B cell (primary cell): ENCODE data around the gene INKA1.

Experiments used
- EZH2 ChIP-seq: IDR thresholded peaks from 2 replicates; pipeline ENCODE4 v1.6.1; 2012; ENCODE audit warnings: borderline replicate concordance, low read depth, mild to moderate bottlenecking, moderate library complexity, low read length; ENCODE audit not compliant: insufficient read depth, poor library complexity, severe bottlenecking
- TF ChIP-seq, protein P1 (sequence below): fragments of 200-600 bp; IDR thresholded peaks from one replicate; pipeline ENCODE4 v1.8.0; 2022; ENCODE audit warnings: antibody characterized with exemption, mild to moderate bottlenecking

DNA sequence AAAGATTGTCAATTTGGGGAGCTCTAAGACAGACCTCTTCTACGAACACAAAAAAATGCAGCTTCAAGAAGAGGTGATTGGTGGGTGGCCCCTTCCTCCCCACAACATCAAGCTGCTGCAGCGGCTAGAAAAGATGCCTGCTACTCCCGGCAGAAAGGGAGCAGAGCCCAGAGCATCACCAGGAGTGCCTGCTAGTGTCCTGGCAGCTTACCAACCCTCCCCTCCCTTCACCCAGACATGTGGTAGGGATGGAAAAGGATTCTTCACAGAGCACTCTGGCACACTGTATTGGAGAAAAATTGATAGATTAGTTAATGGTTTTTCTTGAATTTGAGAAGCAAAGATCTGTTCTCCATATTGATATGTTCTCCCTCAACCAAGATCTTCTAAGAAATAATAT is 27.5 kb upstream of the INKA1 start:
- no peak for TF ChIP-seq EZH2
- TF ChIP-seq, protein P1, sequence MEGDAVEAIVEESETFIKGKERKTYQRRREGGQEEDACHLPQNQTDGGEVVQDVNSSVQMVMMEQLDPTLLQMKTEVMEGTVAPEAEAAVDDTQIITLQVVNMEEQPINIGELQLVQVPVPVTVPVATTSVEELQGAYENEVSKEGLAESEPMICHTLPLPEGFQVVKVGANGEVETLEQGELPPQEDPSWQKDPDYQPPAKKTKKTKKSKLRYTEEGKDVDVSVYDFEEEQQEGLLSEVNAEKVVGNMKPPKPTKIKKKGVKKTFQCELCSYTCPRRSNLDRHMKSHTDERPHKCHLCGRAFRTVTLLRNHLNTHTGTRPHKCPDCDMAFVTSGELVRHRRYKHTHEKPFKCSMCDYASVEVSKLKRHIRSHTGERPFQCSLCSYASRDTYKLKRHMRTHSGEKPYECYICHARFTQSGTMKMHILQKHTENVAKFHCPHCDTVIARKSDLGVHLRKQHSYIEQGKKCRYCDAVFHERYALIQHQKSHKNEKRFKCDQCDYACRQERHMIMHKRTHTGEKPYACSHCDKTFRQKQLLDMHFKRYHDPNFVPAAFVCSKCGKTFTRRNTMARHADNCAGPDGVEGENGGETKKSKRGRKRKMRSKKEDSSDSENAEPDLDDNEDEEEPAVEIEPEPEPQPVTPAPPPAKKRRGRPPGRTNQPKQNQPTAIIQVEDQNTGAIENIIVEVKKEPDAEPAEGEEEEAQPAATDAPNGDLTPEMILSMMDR: no peak
